Right lobe of liver (tissue), 6 donors: Measurements from ENCODE around the gene ARHGAP20. TPM values are rescaled to one million over a fixed set of nuclear protein-coding genes. Genes with fewer than 3 reads are reported as not detected.

Experiments used
- ATAC-seq, 4 donors: fragments of 200-7000 bp; cut with Tn5 transposase; one replicate each; pipeline ENCODE4 v1.9.1; 2020; ENCODE audit warnings: mild to moderate bottlenecking in 4 of 4, moderate library complexity in 4 of 4
- DNase-seq, 3 donors: peaks; one replicate each; pipeline ENCODE4 v3.0.0-alpha.2; 2020
- H3K27ac ChIP-seq, 3 donors: fragments of 200-600 bp; one replicate each; pipeline ENCODE4 v1.8.0; 2022
- H3K27me3 ChIP-seq, 2 donors: fragments of 200-600 bp; one replicate each; pipeline ENCODE4 v1.8.0; 2022
- H3K36me3 ChIP-seq, 4 donors: fragments of 200-600 bp; sonication (generic) in 1 of 4; one replicate each; pipeline versions ENCODE4 v1.5.1 to v1.8.0; 2017 to 2022; ENCODE audit warnings: control low read depth in 1 of 4
- H3K4me1 ChIP-seq, 4 donors: fragments of 200-600 bp; sonication (generic) in 1 of 4; one replicate each; pipeline versions ENCODE4 v1.5.1 to v1.8.0; 2017 to 2022; ENCODE audit warnings: control low read depth in 1 of 4
- H3K4me3 ChIP-seq, 3 donors: fragments of 200-600 bp; one replicate each; pipeline ENCODE4 v1.8.0; 2022
- H3K9me3 ChIP-seq, 4 donors: fragments of 200-600 bp; sonication (generic) in 1 of 4; one replicate each; pipeline versions ENCODE4 v1.5.1 to v1.8.0; 2017 to 2022; ENCODE audit warnings: control low read depth in 1 of 4
- POLR2A ChIP-seq: fragments of 450-650 bp; IDR thresholded peaks from one replicate; pipeline ENCODE4 v1.6.1; 2017; ENCODE audit warnings: antibody characterized with exemption, mild to moderate bottlenecking
- WGBS: methylation state at CpG from one replicate; pipeline ENCODE4 v1.1.6; 2018; ENCODE audit warnings: low coverage, low lambda C conversion rate; ENCODE audit not compliant: insufficient coverage; ENCODE audit errors: missing lambda C conversion rate; 5-methylcytosine and 5-hydroxymethylcytosine counted together
- intact Hi-C, 2 donors: fragments of 100-400 bp; cut with DNase I; formaldehyde crosslinking; loops; one replicate each; pipeline versions ENCODE4 v1.11.2 to v1.14.1; 2022
- total RNA-seq, 6 experiments: library from RNA; depleted of rRNA in 2 of 6; stranded (reverse); fragments of >200 nt in 2 of 6; fragmentation: NEBNext Ultra II Directional in 3 of 6; extraction: Animal tissue kit (Norgen Biotek cat#: 25700) in 3 of 6; gene quantifications; one replicate each; pipeline versions ENCODE4 v1.1.0 to v1.2.4, GENCODE V29; 2016 to 2023
- TF ChIP-seq, protein P1 (sequence below), 4 donors: fragments of 200-600 bp in 3 of 4; fragments of 450-650 bp in 1 of 4; IDR thresholded peaks; one replicate each; pipeline versions ENCODE4 v1.5.1 to v1.8.0; 2016 to 2022; ENCODE audit warnings: antibody characterized with exemption in 4 of 4, mild to moderate bottlenecking in 2 of 4
- donor health status: DM: no; HTN: yes; CAD: no.
- donor health status: DM: no; HTN: no; CAD: no.
- donor health status: DM: no; HTN: no; CAD: no.
- donor health status: DM: no; HTN: yes; CAD: no.
- donor health status: DM: no; HTN: yes; CAD: no.

The ARHGAP20 gene
- total RNA-seq, 6 experiments from 2014 or later: 0.68 to 1.6 (median 0.98) TPM

DNA sequence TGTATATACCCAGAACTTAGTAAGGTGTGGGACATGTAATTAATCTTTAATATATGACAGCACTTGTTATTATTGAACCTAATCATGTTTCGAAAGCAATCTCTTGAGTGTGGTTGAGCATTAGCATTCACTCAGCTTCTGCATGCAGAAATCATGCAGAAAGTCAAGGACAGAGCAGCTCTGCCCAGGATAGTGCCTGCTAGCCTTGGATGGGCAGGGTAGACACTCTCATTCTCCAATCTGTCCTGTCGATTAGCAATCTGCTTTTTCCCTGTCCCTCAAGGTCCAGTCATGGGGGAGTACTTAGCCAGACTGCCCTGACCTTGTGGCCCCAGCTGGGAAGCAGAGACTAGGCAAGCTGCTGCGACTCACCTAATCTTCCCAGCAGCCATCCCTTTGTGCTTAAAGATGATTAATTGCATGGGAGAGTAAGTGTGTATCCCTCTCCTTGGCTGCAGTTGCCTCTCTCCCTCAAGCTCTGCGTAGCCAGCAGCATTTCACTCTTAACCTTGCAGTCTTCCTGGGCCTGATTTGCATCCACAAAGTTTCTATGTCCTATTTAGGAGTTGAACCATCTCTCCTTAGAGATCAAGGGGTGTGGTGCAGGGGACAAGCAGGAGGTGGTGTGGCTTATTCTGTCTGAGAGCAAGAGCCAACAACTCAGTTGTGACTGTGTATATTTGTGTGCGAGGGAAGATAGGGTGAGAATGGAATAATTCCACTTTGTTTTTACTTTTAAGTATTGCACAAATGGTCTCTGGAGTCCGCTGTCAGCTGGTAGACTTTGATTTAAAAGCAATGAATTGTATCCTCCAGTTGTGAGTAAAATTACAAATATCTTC lies 181.1 kb downstream of the ARHGAP20 start:
- Histone ChIP-seq H3K4me1 (no peaks in the 10 kb centered on the region), H3K27ac (no peak overlapping the region), H3K27me3 (no peaks in the 10 kb centered on the region), H3K36me3 (no peaks in the 10 kb centered on the region), H3K4me3 (no peak overlapping the region), H3K9me3 (no peaks in the 10 kb centered on the region)
- WGBS: 72% methylated on average over 5 of the region's 6 CpGs
- intact Hi-C loops: no loop called here
- ATAC-seq (no peak), DNase-seq (no peak)
- TF ChIP-seq, protein P1, sequence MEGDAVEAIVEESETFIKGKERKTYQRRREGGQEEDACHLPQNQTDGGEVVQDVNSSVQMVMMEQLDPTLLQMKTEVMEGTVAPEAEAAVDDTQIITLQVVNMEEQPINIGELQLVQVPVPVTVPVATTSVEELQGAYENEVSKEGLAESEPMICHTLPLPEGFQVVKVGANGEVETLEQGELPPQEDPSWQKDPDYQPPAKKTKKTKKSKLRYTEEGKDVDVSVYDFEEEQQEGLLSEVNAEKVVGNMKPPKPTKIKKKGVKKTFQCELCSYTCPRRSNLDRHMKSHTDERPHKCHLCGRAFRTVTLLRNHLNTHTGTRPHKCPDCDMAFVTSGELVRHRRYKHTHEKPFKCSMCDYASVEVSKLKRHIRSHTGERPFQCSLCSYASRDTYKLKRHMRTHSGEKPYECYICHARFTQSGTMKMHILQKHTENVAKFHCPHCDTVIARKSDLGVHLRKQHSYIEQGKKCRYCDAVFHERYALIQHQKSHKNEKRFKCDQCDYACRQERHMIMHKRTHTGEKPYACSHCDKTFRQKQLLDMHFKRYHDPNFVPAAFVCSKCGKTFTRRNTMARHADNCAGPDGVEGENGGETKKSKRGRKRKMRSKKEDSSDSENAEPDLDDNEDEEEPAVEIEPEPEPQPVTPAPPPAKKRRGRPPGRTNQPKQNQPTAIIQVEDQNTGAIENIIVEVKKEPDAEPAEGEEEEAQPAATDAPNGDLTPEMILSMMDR (IDR thresholded peaks at IDR 0.05): no peak
- TF ChIP-seq POLR2A: no peak

DNA sequence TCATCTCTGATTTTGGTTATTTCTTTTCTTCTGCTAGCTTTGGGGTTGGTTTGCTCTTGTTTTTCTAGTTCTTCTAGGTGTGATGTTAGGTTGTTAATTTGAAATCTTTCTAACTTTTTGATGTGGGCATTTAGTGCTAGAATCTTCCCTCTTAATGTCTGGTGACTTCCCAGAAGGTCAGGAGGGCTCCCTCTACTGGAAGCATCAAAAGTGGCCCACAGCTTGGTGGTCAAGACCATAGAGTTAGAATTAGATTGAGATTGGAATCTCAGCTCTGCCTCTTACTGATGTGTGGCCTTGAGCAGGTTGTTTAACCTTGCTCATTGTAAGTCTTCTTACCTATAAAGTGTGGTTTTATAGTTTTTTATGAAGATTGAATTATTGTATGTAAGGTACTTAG lies 183.2 kb downstream of the ARHGAP20 start:
- Histone ChIP-seq H3K4me1 (no peaks in the 10 kb centered on the region), H3K36me3 (no peaks in the 10 kb centered on the region), H3K4me3 (no peak overlapping the region), H3K27me3 (no peaks in the 10 kb centered on the region), H3K9me3 (no peaks in the 10 kb centered on the region), H3K27ac (no peak overlapping the region)
- DNase-seq: no peak
- peak; percentile 54 to 65 (median 56) for ATAC-seq
- intact Hi-C loops: no loop called here
- TF ChIP-seq, protein P1 (IDR thresholded peaks at IDR 0.05): peak; percentile 32 to 55 (median 42)
- no peak for TF ChIP-seq POLR2A

DNA sequence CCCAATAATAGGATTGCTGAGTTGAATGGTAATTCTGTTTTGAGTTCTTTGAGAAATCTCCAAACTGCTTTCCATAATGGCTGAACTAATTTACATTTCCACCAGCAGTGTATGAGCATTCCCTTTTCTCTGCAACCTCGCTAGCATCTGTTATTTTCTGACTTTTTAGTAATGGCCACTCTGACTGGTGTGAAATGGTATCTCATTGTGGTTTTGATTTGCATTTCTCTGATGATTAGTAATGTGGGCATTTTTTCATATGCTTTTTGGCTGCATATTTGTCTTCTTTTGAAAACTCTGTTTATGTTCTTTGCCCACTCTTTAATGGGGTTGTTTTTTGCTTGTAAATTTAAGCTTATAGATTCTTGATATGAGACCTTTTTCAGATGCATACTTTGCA lies 185.1 kb downstream of the ARHGAP20 start:
- Histone ChIP-seq H3K27me3 (no peaks in the 10 kb centered on the region), H3K4me3 (no peak overlapping the region), H3K4me1 (no peaks in the 10 kb centered on the region), H3K36me3 (no peaks in the 10 kb centered on the region), H3K27ac (no peak overlapping the region), H3K9me3 (no peaks in the 10 kb centered on the region)
- ATAC-seq: no peak
- TF ChIP-seq, protein P1 (IDR thresholded peaks at IDR 0.05): no peak
- no peak for TF ChIP-seq POLR2A
- WGBS: 67% methylated on average over 1 of the region's 1 CpG
- DNase-seq: no peak
- intact Hi-C loops: no loop called here
